Transverse colon (tissue), 4 donors: ENCODE data around the gene PPP4R2.

ENCODE experiments used
- CTCF ChIP-seq, 5 experiments: fragments of 200-600 bp in 3 of 5; fragments of 450-650 bp in 2 of 5; sonication (generic) in 3 of 5; IDR thresholded peaks; 1 replicate in 2 of 5; 2 replicates in 3 of 5; pipeline ENCODE4 v1.5.1; 2016 to 2017; ENCODE audit warnings: antibody characterized with exemption in 5 of 5, inconsistent platforms in 3 of 5, mild to moderate bottlenecking in 2 of 5, moderate library complexity in 1 of 5
- EP300 ChIP-seq: sonication (generic); formaldehyde crosslinking; IDR thresholded peaks from one replicate; pipeline ENCODE4 v1.6.1; 2017; ENCODE audit warnings: antibody characterized with exemption, low read depth
- POLR2A ChIP-seq: fragments of 450-650 bp; IDR thresholded peaks from one replicate; pipeline ENCODE4 v1.6.1; 2016; ENCODE audit warnings: antibody characterized with exemption, mild to moderate bottlenecking, moderate library complexity
- POLR2AphosphoS5 ChIP-seq, 3 donors: sonication (generic); formaldehyde crosslinking; IDR thresholded peaks; one replicate each; pipeline ENCODE4 v1.6.1; 2016; ENCODE audit warnings: antibody characterized with exemption in 3 of 3

- TF ChIP-seq POLR2AphosphoS5 (IDR thresholded peaks at IDR 0.05) = no peak
- TF ChIP-seq CTCF (IDR thresholded peaks at IDR 0.05) = no peak
- no peak for TF ChIP-seq POLR2A
- no peak for TF ChIP-seq EP300
These were observed 7.7 kb downstream of the PPP4R2 start for GRCh38 chr3:73004316-73004715.
